Common myeloid progenitor, CD34-positive (primary cell): ENCODE data around the gene FLT1.

Source experiments
- CTCF ChIA-PET: fragments of 350-600 bp; sonication (Branson Sonifier 250); formaldehyde crosslinking; loops from one replicate; lab custom pipeline; 2021; ENCODE audit warnings: antibody characterized with exemption; lab: Charles Lee
- POLR2A ChIA-PET: fragments of 350-600 bp; sonication (Branson Sonifier 250); formaldehyde crosslinking; loops from one replicate; lab custom pipeline; 2021; ENCODE audit warnings: antibody characterized with exemption; lab: Charles Lee
- DNase-seq, 3 donors: peaks; one replicate each; pipeline versions ENCODE4 v3.0.0 to v3.0.0-alpha.2; 2013
- H3K27ac ChIP-seq, 2 experiments: 1 replicate in 1 of 2; 2 replicates in 1 of 2; pipeline ENCODE4 v1.7.0; 2013; ENCODE audit warnings: inconsistent platforms in 2 of 2, low read length in 2 of 2, mild to moderate bottlenecking in 2 of 2, low read depth in 1 of 2, moderate library complexity in 1 of 2; ENCODE audit not compliant: severe bottlenecking in 2 of 2, insufficient read depth in 1 of 2, poor library complexity in 1 of 2
- H3K27me3 ChIP-seq, 5 experiments: replicated peaks in 2 of 5; 1 replicate in 3 of 5; 2 replicates in 2 of 5; pipeline versions ENCODE4 v1.6.1 to v1.7.0; 2013; ENCODE audit warnings: low read length in 4 of 5, mild to moderate bottlenecking in 2 of 5, moderate library complexity in 2 of 5, inconsistent platforms in 1 of 5; ENCODE audit not compliant: insufficient read depth in 5 of 5, control insufficient read depth in 4 of 5
- H3K36me3 ChIP-seq, 4 experiments: 1 replicate in 2 of 4; 2 replicates in 2 of 4; pipeline versions ENCODE4 v1.6.1 to v1.7.0; 2013; ENCODE audit warnings: low read length in 3 of 4, control low read depth in 1 of 4, mild to moderate bottlenecking in 1 of 4; ENCODE audit not compliant: control insufficient read depth in 4 of 4, insufficient read depth in 4 of 4
- H3K4me1 ChIP-seq, 4 experiments: 1 replicate in 3 of 4; 2 replicates in 1 of 4; pipeline versions ENCODE4 v1.6.1 to v1.7.1; 2013; ENCODE audit warnings: low read length in 3 of 4, mild to moderate bottlenecking in 3 of 4, control low read depth in 1 of 4, inconsistent platforms in 1 of 4, moderate library complexity in 1 of 4; ENCODE audit not compliant: control insufficient read depth in 4 of 4, insufficient read depth in 4 of 4; ENCODE audit errors: control extremely low read depth in 1 of 4
- H3K4me3 ChIP-seq, 7 experiments: 1 replicate in 4 of 7; 2 replicates in 3 of 7; pipeline versions ENCODE4 v1.5.1 to v1.7.0; 2013; ENCODE audit warnings: mild to moderate bottlenecking in 7 of 7, low read length in 6 of 7, moderate library complexity in 6 of 7, inconsistent platforms in 2 of 7, low read depth in 2 of 7, control low read depth in 1 of 7; ENCODE audit not compliant: insufficient read depth in 4 of 7, control insufficient read depth in 1 of 7; ENCODE audit errors: extremely low read depth in 1 of 7
- H3K9me3 ChIP-seq, 5 experiments: 1 replicate in 4 of 5; 2 replicates in 1 of 5; pipeline versions ENCODE4 v1.6.1 to v1.7.1; 2013; ENCODE audit warnings: low read length in 4 of 5, mild to moderate bottlenecking in 2 of 5, inconsistent platforms in 1 of 5, low read depth in 1 of 5, moderate library complexity in 1 of 5; ENCODE audit not compliant: control insufficient read depth in 4 of 5, insufficient read depth in 2 of 5; ENCODE audit errors: control extremely low read depth in 1 of 5
- WGBS: methylation state at CpG from one replicate; pipeline ENCODE4 v1.1.5; 2013; ENCODE audit not compliant: insufficient coverage; 5-methylcytosine and 5-hydroxymethylcytosine counted together

Gene FLT1

DNA sequence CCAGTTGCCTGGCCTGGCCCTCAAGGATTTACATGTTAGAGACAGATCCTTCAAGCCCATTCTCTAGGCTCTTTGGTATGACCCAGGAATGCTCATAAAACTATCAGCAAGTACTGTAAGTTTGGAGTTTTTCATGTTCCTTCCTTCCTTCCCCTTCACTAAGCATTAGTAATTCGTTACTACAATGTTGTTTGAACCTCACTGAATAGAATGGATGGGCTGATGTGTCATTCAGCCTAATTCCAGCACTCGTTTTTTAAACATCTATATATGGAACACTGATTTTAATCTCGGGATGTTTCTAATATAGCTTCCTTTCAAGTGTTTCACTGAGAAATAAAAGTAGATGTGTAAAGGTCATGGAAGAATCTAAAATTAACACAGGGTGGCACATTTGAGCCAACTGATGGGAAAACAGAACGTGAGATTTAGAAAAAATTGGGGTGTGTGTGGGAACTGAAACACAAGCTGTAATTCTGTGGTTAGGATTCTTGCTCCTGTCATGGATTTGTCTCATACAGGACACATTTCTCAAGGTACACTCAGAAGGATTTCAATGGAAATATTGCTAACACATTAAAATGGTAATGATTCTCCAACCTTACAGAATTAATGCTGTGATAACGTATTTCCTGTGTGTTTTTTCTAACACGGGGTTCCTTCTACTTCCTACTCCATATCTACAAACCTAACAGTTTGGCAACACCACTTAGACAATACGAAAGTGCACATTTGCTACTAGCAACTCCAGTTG, 93.4 kb downstream of the FLT1 start:
- Histone ChIP-seq H3K4me3 (no peak overlapping the region), H3K27me3 (no peaks in the 10 kb centered on the region), H3K9me3 (no peaks in the 10 kb centered on the region), H3K27ac (no peak overlapping the region), H3K4me1 (peaks cover 6 to 18% (median 12%) of the 10 kb centered on the region in 4 experiments), H3K36me3 (no peaks in the 10 kb centered on the region)
- ChIA-PET POLR2A (no interaction called here), CTCF (interaction anchor here (1.2 to 2.2 kb wide), 3 partner anchors 22 to 235 kb away, joined by 4 to 7 read pairs (median 5); no protein-coding TSS in a partner anchor)
- WGBS: 15% methylated on average over 4 of the region's 7 CpGs
- peak in 2 of 3 donors; percentile 74 to 84 for DNase-seq

DNA sequence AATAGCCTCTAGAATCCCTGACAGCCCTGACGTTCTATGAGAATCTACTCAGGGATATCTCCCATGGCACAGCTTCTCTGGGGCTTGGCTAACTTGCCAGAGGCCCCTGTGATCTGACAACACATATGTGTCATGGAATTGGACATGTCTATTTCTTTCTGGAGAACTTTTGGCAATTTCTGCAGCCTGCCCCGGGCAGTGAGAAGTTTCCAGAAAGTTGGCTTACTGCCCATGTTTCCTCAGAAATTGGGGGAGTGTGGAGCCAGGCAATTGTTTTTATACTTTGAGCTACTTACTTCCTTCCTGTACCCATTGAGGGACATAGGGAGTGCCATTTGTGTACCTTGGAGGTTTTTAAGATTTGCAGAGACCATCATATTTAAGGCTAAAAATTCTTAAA, 98.9 kb downstream of the FLT1 start:
- no peak for DNase-seq
- POLR2A ChIA-PET: interaction anchor here (0.7 kb wide), 1 partner anchor 40 kb away, joined by 3 read pairs; no protein-coding TSS in a partner anchor
- no peak overlapping the region for H3K4me3 ChIP-seq
- no peaks in the 10 kb centered on the region for H3K27me3 ChIP-seq
- H3K27ac ChIP-seq: no peak overlapping the region
- CTCF ChIA-PET: interaction anchor here (1.2 to 3.1 kb wide), 4 partner anchors 10 to 132 kb away, joined by 3 to 10 read pairs (median 4); no protein-coding TSS in a partner anchor
- no peaks in the 10 kb centered on the region for H3K36me3 ChIP-seq
- no peaks in the 10 kb centered on the region for H3K9me3 ChIP-seq
- H3K4me1 ChIP-seq: peaks cover 0 to 6% (median 2%) of the 10 kb centered on the region in 4 experiments
- WGBS: 93% methylated on average over 2 of the region's 2 CpGs

DNA sequence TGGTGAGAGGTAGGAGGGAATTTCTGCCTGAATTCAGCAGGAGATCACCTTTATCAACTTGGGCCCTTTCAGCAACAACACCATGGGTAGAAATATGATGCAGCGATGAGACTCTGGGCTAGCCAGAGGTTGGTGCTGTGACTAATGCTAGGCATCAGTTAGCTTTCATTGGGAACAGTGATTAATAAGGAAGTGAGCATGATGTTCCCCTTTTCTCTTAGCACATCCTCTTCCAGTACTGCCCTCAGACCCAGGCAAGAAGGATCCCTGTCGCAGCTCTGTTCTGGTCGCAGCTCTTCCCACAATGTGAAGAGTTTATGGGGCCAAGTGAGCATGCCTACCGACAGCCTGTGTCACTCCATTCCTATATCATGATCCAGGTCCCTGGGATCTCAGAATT, 100.5 kb downstream of the FLT1 start:
- ChIA-PET POLR2A (no interaction called here), CTCF (interaction anchor here (0.7 to 3.1 kb wide), 2 partner anchors 12 to 23 kb away, joined by 3 to 10 read pairs; no protein-coding TSS in a partner anchor)
- H3K36me3 ChIP-seq: no peaks in the 10 kb centered on the region
- H3K27ac ChIP-seq: no peak overlapping the region
- DNase-seq: peak in 2 of 3 donors; percentile 60 to 65
- no peaks in the 10 kb centered on the region for H3K27me3 ChIP-seq
- peaks cover 0 to 6% (median 2%) of the 10 kb centered on the region in 4 experiments for H3K4me1 ChIP-seq
- 71% methylated on average over 4 of the region's 4 CpGs for WGBS
- H3K4me3 ChIP-seq: no peak overlapping the region
- H3K9me3 ChIP-seq: no peaks in the 10 kb centered on the region

DNA sequence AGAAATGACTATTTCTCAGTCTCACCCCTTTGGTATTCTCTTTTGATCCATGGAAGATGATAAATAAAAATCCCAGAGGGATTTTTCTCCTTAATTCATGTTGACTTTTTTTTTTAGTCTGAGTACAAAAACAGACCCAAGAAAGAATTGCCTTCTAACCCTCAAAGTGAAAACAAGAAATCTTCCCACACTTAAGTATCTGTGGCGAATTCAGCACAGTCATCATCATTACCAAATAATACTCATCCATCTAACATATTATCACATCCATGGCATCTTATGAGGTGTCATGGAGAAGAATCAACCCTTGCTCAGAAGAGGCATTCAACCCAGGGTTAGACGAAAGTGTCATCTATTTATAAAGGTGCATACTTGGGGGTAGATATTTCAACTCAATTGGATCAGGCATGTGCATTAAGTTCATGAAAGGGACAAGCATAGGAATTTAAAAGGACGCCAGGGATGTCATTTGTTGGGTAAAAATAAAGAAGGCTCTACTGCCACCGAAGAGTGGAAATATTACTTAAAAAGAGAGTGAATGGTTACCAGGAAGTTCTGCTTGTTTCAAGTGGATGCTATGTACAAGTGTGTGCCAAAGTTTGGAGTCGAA, 101.9 kb downstream of the FLT1 start:
- Histone ChIP-seq H3K4me1 (peaks cover 0 to 6% (median 2%) of the 10 kb centered on the region in 4 experiments), H3K9me3 (no peaks in the 10 kb centered on the region), H3K36me3 (peaks cover 0 to 2% (median 0%) of the 10 kb centered on the region in 4 experiments), H3K27ac (no peak overlapping the region), H3K27me3 (no peaks in the 10 kb centered on the region), H3K4me3 (no peak overlapping the region)
- CTCF ChIA-PET: interaction anchor here (1.1 kb wide), 1 partner anchor 12 kb away, joined by 3 read pairs; no protein-coding TSS in a partner anchor
- POLR2A ChIA-PET: no interaction called here
- no peak for DNase-seq
- WGBS: 100% methylated on average over 2 of the region's 5 CpGs

DNA sequence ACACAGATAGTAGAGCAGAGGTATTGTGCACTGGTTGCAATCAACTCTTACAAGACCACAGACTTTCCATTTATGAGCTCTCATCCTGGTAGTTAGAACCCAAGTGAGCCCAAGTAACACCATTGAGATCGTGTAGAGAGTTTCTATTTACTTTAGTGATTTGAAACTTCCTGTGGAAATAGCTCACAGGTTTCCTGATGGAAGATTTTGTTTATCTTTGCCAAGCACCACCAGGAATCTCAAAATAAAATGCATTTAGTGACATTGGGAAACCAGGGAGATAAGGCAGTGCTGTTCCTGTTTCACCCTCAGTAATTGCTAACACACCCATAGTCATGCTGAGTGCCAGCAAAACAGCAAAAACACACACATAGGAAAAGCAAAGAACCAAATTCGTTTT, 102.5 kb downstream of the FLT1 start:
- no peaks in the 10 kb centered on the region for H3K27me3 ChIP-seq
- no peaks in the 10 kb centered on the region for H3K9me3 ChIP-seq
- no peak overlapping the region for H3K27ac ChIP-seq
- no peak for DNase-seq
- POLR2A ChIA-PET: interaction anchor here (0.6 kb wide), 1 partner anchor 14 kb away, joined by 4 read pairs; no protein-coding TSS in a partner anchor
- CTCF ChIA-PET: interaction anchor here (1.1 to 1.3 kb wide), 2 partner anchors 12 to 97 kb away, joined by 3 read pairs; no protein-coding TSS in a partner anchor
- 0% methylated on average over 1 of the region's 2 CpGs for WGBS
- peaks cover 0 to 2% (median 0%) of the 10 kb centered on the region in 4 experiments for H3K36me3 ChIP-seq
- no peak overlapping the region for H3K4me3 ChIP-seq
- peaks cover 0 to 6% (median 2%) of the 10 kb centered on the region in 4 experiments for H3K4me1 ChIP-seq

DNA sequence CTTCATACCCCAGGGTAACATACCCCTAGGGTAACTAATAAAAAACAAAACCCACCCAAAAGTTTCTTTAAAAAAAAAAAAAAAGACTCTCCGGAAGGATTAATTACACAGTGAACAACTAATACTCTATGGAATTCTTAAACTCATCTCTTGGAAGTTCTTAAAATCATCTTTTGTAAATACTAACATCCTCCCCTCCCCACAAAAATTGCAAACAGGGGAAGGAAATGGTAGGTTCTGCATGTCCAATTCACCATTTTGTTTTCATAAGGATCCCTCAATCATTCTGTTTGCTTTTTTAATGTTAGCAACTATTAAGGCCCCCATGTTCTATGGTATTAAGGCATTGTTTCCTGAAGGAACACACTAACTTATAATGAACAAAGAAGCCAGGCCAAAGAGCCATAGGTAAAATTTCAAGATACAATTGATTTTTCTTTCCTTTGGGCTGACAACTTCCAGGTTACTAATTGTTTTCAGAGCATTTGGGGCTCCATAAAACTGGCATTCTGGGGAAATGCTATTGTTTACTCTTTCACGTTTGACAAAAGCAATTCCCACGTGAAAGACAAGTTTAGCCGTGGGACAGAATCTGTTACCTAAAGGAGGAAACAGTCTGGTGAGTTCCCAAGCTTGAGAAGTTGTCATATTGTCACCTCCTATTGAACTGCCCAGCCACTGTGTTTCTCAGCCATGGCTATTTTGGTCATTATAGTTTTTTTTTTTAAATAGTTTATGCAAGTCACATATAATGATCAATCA, 107.0 kb downstream of the FLT1 start:
- Histone ChIP-seq H3K4me3 (no peak overlapping the region), H3K27ac (no peak overlapping the region), H3K36me3 (peaks cover 0 to 2% (median 0%) of the 10 kb centered on the region in 4 experiments), H3K4me1 (peaks cover 0 to 9% (median 6%) of the 10 kb centered on the region in 4 experiments), H3K27me3 (no peaks in the 10 kb centered on the region), H3K9me3 (no peaks in the 10 kb centered on the region)
- POLR2A ChIA-PET: no interaction called here
- CTCF ChIA-PET: interaction anchor here (1.4 kb wide), 1 partner anchor 12 kb away, joined by 3 read pairs; no protein-coding TSS in a partner anchor
- 82% methylated on average over 3 of the region's 4 CpGs for WGBS
- DNase-seq: no peak
